ENCODE results near the gene RNF121. TPM values are rescaled to one million over a fixed set of nuclear protein-coding genes. Genes with fewer than 3 reads are reported as not detected.

Gene RNF121
- total RNA-seq, 1 experiment from 2014 or later = 56.9 TPM

DNA sequence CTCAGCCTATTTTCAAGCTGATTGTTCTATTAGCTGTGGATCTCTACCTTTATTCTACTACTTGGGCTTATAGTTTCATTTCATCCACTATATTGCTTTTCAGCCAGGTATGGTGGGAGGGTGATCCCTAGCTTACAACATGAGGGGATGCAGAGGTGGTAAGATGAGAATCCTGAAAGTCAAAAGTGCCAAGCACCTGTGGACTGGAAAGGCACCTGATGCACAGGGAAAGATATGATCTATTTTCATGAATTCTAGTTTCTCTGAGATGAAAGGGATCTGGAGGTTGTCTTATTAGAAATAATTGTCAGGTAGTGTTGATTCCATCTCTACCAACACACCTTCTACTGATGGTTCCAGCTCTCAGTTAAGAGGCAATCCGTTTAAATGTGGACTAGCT, 48.2 kb downstream of the RNF121 start:
- Histone ChIP-seq H2AK5ac (ENCODE audit: insufficient read length, low read length) (no peak overlapping the region), H3K9me3 (ENCODE audit: control insufficient read depth, low read depth, low read length) (no peaks in the 10 kb centered on the region), H4K8ac (replicated peaks; ENCODE audit: insufficient read length, low read depth, low read length) (no peak overlapping the region), H3K4me2 (ENCODE audit: insufficient read depth, insufficient read length, low read length) (no peak overlapping the region), H3K79me1 (ENCODE audit: insufficient read depth, low read depth, low read length, poor library complexity, severe bottlenecking) (no peaks in the 10 kb centered on the region), H4K20me1 (ENCODE audit: control insufficient read depth, insufficient read depth, insufficient read length) (no peaks in the 10 kb centered on the region), H3K23me2 (ENCODE audit: insufficient read length, low read depth, low read length, poor library complexity, severe bottlenecking) (no peaks in the 10 kb centered on the region), H3K4me1 (ENCODE audit: insufficient read depth, low read length) (no peaks in the 10 kb centered on the region), H4K91ac (ENCODE audit: insufficient read length, low read depth, low read length) (no peak overlapping the region), H3K27ac (ENCODE audit: insufficient read length, low read depth, low read length) (no peak overlapping the region), H2BK15ac (ENCODE audit: low read depth, low read length) (no peak overlapping the region), H3K56ac (ENCODE audit: insufficient read length, low read depth, low read length) (no peak overlapping the region), H3K79me2 (ENCODE audit: insufficient read depth, low read length) (no peaks in the 10 kb centered on the region), H3K9ac (ENCODE audit: extremely low read depth, insufficient read length, low read length) (no peak overlapping the region), H3K23ac (ENCODE audit: insufficient read length, low read depth, low read length) (no peak overlapping the region), H2BK5ac (ENCODE audit: insufficient read length, low read length) (no peak overlapping the region), H3K4ac (ENCODE audit: low read depth, low read length) (no peak overlapping the region), H3T11ph (ENCODE audit: low read length) (no peak overlapping the region), H2BK120ac (ENCODE audit: low read depth, low read length, poor library complexity, severe bottlenecking) (no peak overlapping the region), H3K14ac (ENCODE audit: insufficient read depth, low read length) (no peak overlapping the region), H4K5ac (ENCODE audit: insufficient read length, low read depth, low read length) (no peak overlapping the region), H3K27me3 (ENCODE audit: insufficient read depth, low read length) (no peaks in the 10 kb centered on the region), H3K18ac (ENCODE audit: insufficient read length, low read depth, low read length) (no peak overlapping the region), H2BK12ac (ENCODE audit: insufficient read length, low read depth, low read length) (no peak overlapping the region), H2AFZ (ENCODE audit: low read length) (no peak overlapping the region), H2BK20ac (ENCODE audit: low read depth, low read length, poor library complexity, severe bottlenecking) (no peak overlapping the region)
- DNase-seq = no peak
- WGBS (ENCODE audit: extremely low coverage, insufficient read length, low lambda C conversion rate) = no CpG with 5 or more reads among the region's 1 CpG
- H3K36me3 Mint-ChIP-seq (ENCODE audit: insufficient read depth in 1 of 3, low read depth in 3 of 3) = peaks cover 9 to 26% (median 16%) of the 10 kb centered on the region in 3 experiments
- H3K27me3 Mint-ChIP-seq (ENCODE audit: low read depth) = no peaks in the 10 kb centered on the region
- H3K4me3 Mint-ChIP-seq = no peak overlapping the region
- TF ChIP-seq, protein P1, sequence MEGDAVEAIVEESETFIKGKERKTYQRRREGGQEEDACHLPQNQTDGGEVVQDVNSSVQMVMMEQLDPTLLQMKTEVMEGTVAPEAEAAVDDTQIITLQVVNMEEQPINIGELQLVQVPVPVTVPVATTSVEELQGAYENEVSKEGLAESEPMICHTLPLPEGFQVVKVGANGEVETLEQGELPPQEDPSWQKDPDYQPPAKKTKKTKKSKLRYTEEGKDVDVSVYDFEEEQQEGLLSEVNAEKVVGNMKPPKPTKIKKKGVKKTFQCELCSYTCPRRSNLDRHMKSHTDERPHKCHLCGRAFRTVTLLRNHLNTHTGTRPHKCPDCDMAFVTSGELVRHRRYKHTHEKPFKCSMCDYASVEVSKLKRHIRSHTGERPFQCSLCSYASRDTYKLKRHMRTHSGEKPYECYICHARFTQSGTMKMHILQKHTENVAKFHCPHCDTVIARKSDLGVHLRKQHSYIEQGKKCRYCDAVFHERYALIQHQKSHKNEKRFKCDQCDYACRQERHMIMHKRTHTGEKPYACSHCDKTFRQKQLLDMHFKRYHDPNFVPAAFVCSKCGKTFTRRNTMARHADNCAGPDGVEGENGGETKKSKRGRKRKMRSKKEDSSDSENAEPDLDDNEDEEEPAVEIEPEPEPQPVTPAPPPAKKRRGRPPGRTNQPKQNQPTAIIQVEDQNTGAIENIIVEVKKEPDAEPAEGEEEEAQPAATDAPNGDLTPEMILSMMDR (conservative IDR thresholded peaks at IDR 0.05) = no peak
- H3K27ac Mint-ChIP-seq = no peak overlapping the region; a peak in 1 of 7 replicates
- no peaks in the 10 kb centered on the region for H3K9me3 Mint-ChIP-seq
- H3K4me1 Mint-ChIP-seq = peaks cover 2% of the 10 kb centered on the region in 2 experiments; a peak in 2 of 4 replicates

Data from H9 (cell line).